Panc1 (cell line): ENCODE data around the gene EPC1. TPM values are rescaled to one million over a fixed set of nuclear protein-coding genes. Genes with fewer than 3 reads are reported as not detected.
"Not testable (repeated sequence)": the region's sequence is repeated elsewhere in the genome, so short reads cannot be mapped to it uniquely, and the experiment has no call there.

Experiments
- ATAC-seq: fragments of 200-7000 bp; cut with Tn5 transposase; 2 replicates; pipeline ENCODE4 v1.9.1; 2020; ENCODE audit warnings: mild to moderate bottlenecking, moderate library complexity
- BruUV-seq: library from RNA; stranded (reverse); fragments of 400-500 nt; replicated peaks from 2 replicates; lab custom pipeline; 2021; lab: Mats Ljungman, UMichigan
- CTCF ChIA-PET: fragments of 300-600 bp; sonication (Branson Sonifier 250); formaldehyde crosslinking; loops from one replicate; lab custom pipeline; 2022; ENCODE audit warnings: antibody characterized with exemption; lab: Charles Lee
- POLR2A ChIA-PET: fragments of 300-600 bp; sonication (Branson Sonifier 250); formaldehyde crosslinking; loops from one replicate; lab custom pipeline; 2022; ENCODE audit warnings: antibody characterized with exemption; lab: Charles Lee
- DNase-seq: peaks from one replicate; pipeline ENCODE4 v3.0.0-alpha.2; 2010; ENCODE audit warnings: low read depth, low spot score
- H3K27ac ChIP-seq: 2 replicates; pipeline ENCODE4 v1.5.1; 2011; ENCODE audit warnings: mild to moderate bottlenecking, low read length, inconsistent platforms
- H3K27me3 ChIP-seq: fragments of 200-500 bp; sonication (Bioruptor generic); 2 replicates; pipeline ENCODE4 v1.6.0; 2014; ENCODE audit warnings: low read length, inconsistent platforms; ENCODE audit not compliant: control insufficient read depth, insufficient read depth
- H3K36me3 ChIP-seq: fragments of 200-500 bp; sonication (Bioruptor generic); 2 replicates; pipeline ENCODE4 v1.5.1; 2014; ENCODE audit warnings: inconsistent platforms, mild to moderate bottlenecking, low read length, moderate library complexity; ENCODE audit not compliant: control insufficient read depth, insufficient read depth
- H3K4me1 ChIP-seq: 2 replicates; pipeline ENCODE4 v1.5.1; 2011; ENCODE audit warnings: inconsistent platforms, mild to moderate bottlenecking, low read length, moderate library complexity; ENCODE audit not compliant: control insufficient read depth, insufficient read depth
- H3K4me3 ChIP-seq, 2 experiments: 2 replicates each; pipeline ENCODE4 v1.5.1; 2011 to 2012; ENCODE audit warnings: low read depth in 2 of 2, low read length in 2 of 2, mild to moderate bottlenecking in 2 of 2, inconsistent platforms in 1 of 2, moderate library complexity in 1 of 2
- H3K9me3 ChIP-seq: fragments of 200-500 bp; sonication (Bioruptor generic); 2 replicates; pipeline ENCODE4 v1.5.1; 2014; ENCODE audit warnings: low read depth, mild to moderate bottlenecking, inconsistent platforms, low read length, moderate library complexity; ENCODE audit not compliant: control insufficient read depth, insufficient read depth
- POLR2AphosphoS5 ChIP-seq: IDR thresholded peaks from 2 replicates; pipeline ENCODE4 v1.6.1; 2012; ENCODE audit warnings: mild to moderate bottlenecking, low read depth, low read length, moderate library complexity
- SIN3A ChIP-seq: IDR thresholded peaks from 2 replicates; pipeline ENCODE4 v1.6.1; 2012; ENCODE audit warnings: low read depth, mild to moderate bottlenecking, low read length, moderate library complexity, borderline replicate concordance; ENCODE audit not compliant: insufficient read depth
- TCF7L2 ChIP-seq: IDR thresholded peaks from 2 replicates; pipeline ENCODE4 v1.6.1; 2011; ENCODE audit warnings: mild to moderate bottlenecking, low read depth, low read length, inconsistent platforms
- in situ Hi-C: cut with HindIII; loops from 2 replicates; pipeline ENCODE4 v1.10.0; 2016; ENCODE audit warnings: low sequenced_read_pairs, low pct_unique_long_range_greater_than_20kb
- intact Hi-C: fragments of 100-400 bp; cut with micrococcal nuclease; formaldehyde crosslinking; loops from one replicate; pipeline ENCODE4 v1.10.0; 2022; ENCODE audit not compliant: unreplicated experiment
- total RNA-seq: library from RNA; stranded (reverse); gene quantifications from one replicate; pipeline ENCODE4 v1.2.1, GENCODE V29; 2021; ENCODE audit not compliant: unreplicated experiment
- TF ChIP-seq, protein P1 (sequence below): fragments of 450-650 bp; IDR thresholded peaks from 2 replicates; pipeline ENCODE4 v1.5.1; 2017; ENCODE audit warnings: mild to moderate bottlenecking
- TF ChIP-seq, protein P2 (sequence below), 2 experiments: IDR thresholded peaks; 2 replicates each; pipeline ENCODE4 v1.6.1; 2011 to 2012; ENCODE audit warnings: low read depth in 2 of 2, control low read depth in 1 of 2, low read length in 1 of 2, mild to moderate bottlenecking in 1 of 2, moderate library complexity in 1 of 2; ENCODE audit not compliant: insufficient read depth in 1 of 2

EPC1 gene
- total RNA-seq, 1 experiment from 2014 or later = 18.4 TPM

DNA sequence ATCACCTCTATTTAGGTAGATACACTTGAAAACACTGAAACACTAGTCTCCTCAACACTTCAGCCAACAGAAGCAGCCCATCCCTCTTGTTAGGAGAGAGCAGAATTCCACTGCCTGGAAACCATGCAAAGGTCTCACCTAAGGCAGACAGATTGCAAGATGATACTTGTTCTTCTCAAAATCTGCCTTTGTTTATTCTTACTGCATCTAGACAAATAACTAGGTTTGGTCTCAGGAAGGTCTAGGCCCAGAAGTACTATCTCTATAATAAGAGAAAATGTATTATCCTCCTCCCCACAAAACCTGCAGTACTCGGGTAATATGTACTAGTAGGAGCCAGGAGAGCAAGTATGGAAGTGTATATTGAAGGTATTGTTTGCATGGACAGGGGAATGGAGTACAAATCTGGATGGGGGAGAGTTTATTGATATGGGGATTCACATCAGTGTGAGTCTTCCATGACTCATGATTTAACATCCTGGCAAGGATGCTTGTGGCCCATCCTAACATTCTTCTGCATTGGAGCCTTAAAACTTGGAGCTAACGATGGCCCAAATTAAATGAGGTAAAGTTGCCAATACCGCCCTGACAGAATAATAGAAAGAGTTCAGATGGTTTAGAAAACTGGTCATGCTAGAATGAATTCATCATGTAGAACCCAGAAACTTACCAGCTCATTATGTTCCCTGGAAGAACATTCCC, 109.2 kb downstream of the EPC1 start:
- no peak for DNase-seq
- BruUV-seq = no TSS peak
- POLR2A ChIA-PET = no interaction called here

DNA sequence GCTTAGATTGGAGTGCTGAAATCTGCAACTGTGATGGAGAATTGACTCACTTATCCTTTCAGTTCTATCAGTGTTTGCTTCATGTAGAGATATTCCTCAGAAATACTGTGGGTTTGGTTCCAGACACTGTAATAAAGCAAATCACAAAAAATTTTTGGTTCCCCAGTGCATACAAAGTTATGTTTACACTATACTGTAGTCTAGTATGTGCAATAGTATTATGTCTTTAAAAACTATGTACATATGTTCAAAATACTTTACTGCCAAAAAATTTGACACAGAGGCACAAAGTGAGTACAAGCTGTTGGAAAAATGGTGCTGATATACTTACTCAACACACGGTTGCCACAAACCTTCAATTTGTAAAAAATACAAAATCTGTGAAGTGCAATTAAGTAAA, 112.5 kb downstream of the EPC1 start:
- POLR2A ChIA-PET = no interaction called here

More for the DNA sequence above, 109.2 kb downstream of the EPC1 start:
- no peak for ATAC-seq
- Histone ChIP-seq H3K4me1 (no peaks in the 10 kb centered on the region), H3K9me3 (no peaks in the 10 kb centered on the region), H3K4me3 (no peak overlapping the region), H3K27ac (no peak overlapping the region), H3K27me3 (no peaks in the 10 kb centered on the region), H3K36me3 (no peaks in the 10 kb centered on the region)
- intact Hi-C loops = no loop called here
- CTCF ChIA-PET = no interaction called here
- in situ Hi-C loops = no loop called here
- TF ChIP-seq TCF7L2 (no peak), SIN3A (no peak), POLR2AphosphoS5 (no peak)
- TF ChIP-seq, protein P1, sequence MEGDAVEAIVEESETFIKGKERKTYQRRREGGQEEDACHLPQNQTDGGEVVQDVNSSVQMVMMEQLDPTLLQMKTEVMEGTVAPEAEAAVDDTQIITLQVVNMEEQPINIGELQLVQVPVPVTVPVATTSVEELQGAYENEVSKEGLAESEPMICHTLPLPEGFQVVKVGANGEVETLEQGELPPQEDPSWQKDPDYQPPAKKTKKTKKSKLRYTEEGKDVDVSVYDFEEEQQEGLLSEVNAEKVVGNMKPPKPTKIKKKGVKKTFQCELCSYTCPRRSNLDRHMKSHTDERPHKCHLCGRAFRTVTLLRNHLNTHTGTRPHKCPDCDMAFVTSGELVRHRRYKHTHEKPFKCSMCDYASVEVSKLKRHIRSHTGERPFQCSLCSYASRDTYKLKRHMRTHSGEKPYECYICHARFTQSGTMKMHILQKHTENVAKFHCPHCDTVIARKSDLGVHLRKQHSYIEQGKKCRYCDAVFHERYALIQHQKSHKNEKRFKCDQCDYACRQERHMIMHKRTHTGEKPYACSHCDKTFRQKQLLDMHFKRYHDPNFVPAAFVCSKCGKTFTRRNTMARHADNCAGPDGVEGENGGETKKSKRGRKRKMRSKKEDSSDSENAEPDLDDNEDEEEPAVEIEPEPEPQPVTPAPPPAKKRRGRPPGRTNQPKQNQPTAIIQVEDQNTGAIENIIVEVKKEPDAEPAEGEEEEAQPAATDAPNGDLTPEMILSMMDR = no peak
- TF ChIP-seq, protein P2, sequence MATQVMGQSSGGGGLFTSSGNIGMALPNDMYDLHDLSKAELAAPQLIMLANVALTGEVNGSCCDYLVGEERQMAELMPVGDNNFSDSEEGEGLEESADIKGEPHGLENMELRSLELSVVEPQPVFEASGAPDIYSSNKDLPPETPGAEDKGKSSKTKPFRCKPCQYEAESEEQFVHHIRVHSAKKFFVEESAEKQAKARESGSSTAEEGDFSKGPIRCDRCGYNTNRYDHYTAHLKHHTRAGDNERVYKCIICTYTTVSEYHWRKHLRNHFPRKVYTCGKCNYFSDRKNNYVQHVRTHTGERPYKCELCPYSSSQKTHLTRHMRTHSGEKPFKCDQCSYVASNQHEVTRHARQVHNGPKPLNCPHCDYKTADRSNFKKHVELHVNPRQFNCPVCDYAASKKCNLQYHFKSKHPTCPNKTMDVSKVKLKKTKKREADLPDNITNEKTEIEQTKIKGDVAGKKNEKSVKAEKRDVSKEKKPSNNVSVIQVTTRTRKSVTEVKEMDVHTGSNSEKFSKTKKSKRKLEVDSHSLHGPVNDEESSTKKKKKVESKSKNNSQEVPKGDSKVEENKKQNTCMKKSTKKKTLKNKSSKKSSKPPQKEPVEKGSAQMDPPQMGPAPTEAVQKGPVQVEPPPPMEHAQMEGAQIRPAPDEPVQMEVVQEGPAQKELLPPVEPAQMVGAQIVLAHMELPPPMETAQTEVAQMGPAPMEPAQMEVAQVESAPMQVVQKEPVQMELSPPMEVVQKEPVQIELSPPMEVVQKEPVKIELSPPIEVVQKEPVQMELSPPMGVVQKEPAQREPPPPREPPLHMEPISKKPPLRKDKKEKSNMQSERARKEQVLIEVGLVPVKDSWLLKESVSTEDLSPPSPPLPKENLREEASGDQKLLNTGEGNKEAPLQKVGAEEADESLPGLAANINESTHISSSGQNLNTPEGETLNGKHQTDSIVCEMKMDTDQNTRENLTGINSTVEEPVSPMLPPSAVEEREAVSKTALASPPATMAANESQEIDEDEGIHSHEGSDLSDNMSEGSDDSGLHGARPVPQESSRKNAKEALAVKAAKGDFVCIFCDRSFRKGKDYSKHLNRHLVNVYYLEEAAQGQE (IDR thresholded peaks at IDR 0.05; ENCODE audit: insufficient read depth in 1 of 2, low read depth in 2 of 2, low read length in 1 of 2) = no peak

DNA sequence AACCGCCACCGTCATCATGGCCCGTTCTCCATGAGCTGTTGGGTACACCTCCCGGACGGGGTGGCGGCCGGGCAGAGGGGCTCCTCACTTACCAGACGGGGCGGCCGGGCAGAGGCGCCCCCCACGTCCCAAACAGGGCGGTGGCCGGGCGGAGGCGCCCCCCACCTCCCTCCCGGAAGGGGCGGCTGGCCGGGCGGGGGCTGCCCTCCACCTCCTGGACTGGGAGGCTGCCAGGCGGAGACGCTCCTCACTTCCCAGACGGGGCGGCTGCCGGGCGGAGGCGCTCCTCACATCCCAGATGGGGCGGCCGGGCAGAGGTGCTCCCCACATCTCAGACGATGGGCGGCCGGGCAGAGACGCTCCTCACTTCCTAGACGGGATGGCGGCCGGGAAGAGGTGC, 113.6 kb downstream of the EPC1 start:
- in situ Hi-C loops, H3K36me3 ChIP-seq, intact Hi-C loops, POLR2A ChIA-PET, H3K4me3 ChIP-seq, H3K27me3 ChIP-seq, CTCF ChIA-PET, H3K27ac ChIP-seq, H3K9me3 ChIP-seq, ATAC-seq, BruUV-seq, H3K4me1 ChIP-seq, DNase-seq: not testable (repeated sequence)

More for the DNA sequence above, 112.5 kb downstream of the EPC1 start:
- TF ChIP-seq SIN3A (no peak), TCF7L2 (no peak)
- TF ChIP-seq, protein P2 (IDR thresholded peaks at IDR 0.05; ENCODE audit: insufficient read depth in 1 of 2, low read depth in 2 of 2, low read length in 1 of 2) = no peak
- TF ChIP-seq, protein P1 = no peak
- Histone ChIP-seq H3K27me3 (no peaks in the 10 kb centered on the region), H3K4me1 (no peaks in the 10 kb centered on the region), H3K27ac (no peak overlapping the region), H3K9me3 (no peaks in the 10 kb centered on the region), H3K4me3 (no peak overlapping the region), H3K36me3 (no peaks in the 10 kb centered on the region)
- ATAC-seq (no peak), DNase-seq (no peak)
- intact Hi-C loops = no loop called here
- in situ Hi-C loops = no loop called here
- CTCF ChIA-PET = no interaction called here
- BruUV-seq = no TSS peak
